H54 (cell line): Measurements from ENCODE around the gene TDG.

Experiments used
- DNase-seq: peaks from one replicate; pipeline ENCODE4 v3.0.0; 2011; ENCODE audit warnings: low spot score, mixed read lengths; ENCODE audit not compliant: insufficient read length
- FAIRE-seq: peaks from 3 replicates; lab custom pipeline; 2011; peaks lifted over from hg19 to GRCh38; lab: Jason Lieb, UNC
- POLR2A ChIP-seq: IDR thresholded peaks from 2 replicates; pipeline ENCODE4 v1.6.1; 2011; ENCODE audit warnings: low read depth, mild to moderate bottlenecking, low read length

TDG gene

GRCh38 chr12:103948746-103949406 lies 16.8 kb upstream of the TDG start:
- TF ChIP-seq POLR2A: no peak
- FAIRE-seq: no peak
- no peak for DNase-seq

- FAIRE-seq (peak; percentile 11), DNase-seq (no peak)
- TF ChIP-seq POLR2A: no peak
Measured at GRCh38 chr12:103952497-103952896, 13.2 kb upstream of the TDG start.

GRCh38 chr12:103955811-103956508 lies 9.7 kb upstream of the TDG start:
- no peak for TF ChIP-seq POLR2A
- DNase-seq (no peak), FAIRE-seq (no peak)

- DNase-seq: peak; percentile 30
- no peak for FAIRE-seq
- peak; percentile 24; the same call in 1 of the 2 replicates for TF ChIP-seq POLR2A
Measured at GRCh38 chr12:103956509-103957027, 9.1 kb upstream of the TDG start.

- no peak for TF ChIP-seq POLR2A
- no peak for FAIRE-seq
- DNase-seq: no peak
Measured at GRCh38 chr12:103957865-103958388, 7.7 kb upstream of the TDG start.

- no peak for FAIRE-seq
- TF ChIP-seq POLR2A: no peak
- DNase-seq: no peak
Measured at GRCh38 chr12:103958621-103959020, 7.1 kb upstream of the TDG start.

GRCh38 chr12:103960616-103961227 lies 5.0 kb upstream of the TDG start:
- DNase-seq (no peak), FAIRE-seq (no peak)
- TF ChIP-seq POLR2A: no peak

- no peak for DNase-seq
- FAIRE-seq: no peak
- TF ChIP-seq POLR2A: no peak
Measured at GRCh38 chr12:103962493-103962892, 3.2 kb upstream of the TDG start.

GRCh38 chr12:103964805-103965204 lies 867 bp upstream of the TDG start:
- no peak for FAIRE-seq
- no peak for DNase-seq
- no peak for TF ChIP-seq POLR2A

- FAIRE-seq (no peak), DNase-seq (no peak)
- no peak for TF ChIP-seq POLR2A
Measured at GRCh38 chr12:103965255-103965589, 450 bp upstream of the TDG start.

- DNase-seq (no peak), FAIRE-seq (no peak)
- no peak for TF ChIP-seq POLR2A
Measured at GRCh38 chr12:103966736-103967135, 1.1 kb downstream of the TDG start.

GRCh38 chr12:103969391-103969790 lies 3.7 kb downstream of the TDG start:
- FAIRE-seq: peak; percentile 62
- no peak for TF ChIP-seq POLR2A
- no peak for DNase-seq

- no peak for FAIRE-seq
- DNase-seq: no peak
- no peak for TF ChIP-seq POLR2A
Measured at GRCh38 chr12:103973909-103974308, 8.2 kb downstream of the TDG start.

GRCh38 chr12:103975368-103975767 lies 9.7 kb downstream of the TDG start:
- TF ChIP-seq POLR2A: no peak
- no peak for FAIRE-seq
- no peak for DNase-seq
